HEK293 (cell line): ENCODE data around the gene NEK9.
A peak's percentile ranks its signal among the peaks of the same experiment; 100 is the strongest.

Source experiments
- CTCF ChIA-PET: fragments of 350-600 bp; formaldehyde crosslinking; extraction: SDS; loops from one replicate; lab custom pipeline; 2021; ENCODE audit warnings: antibody characterized with exemption; lab: Yijun Ruan, JAX
- POLR2A ChIA-PET: fragments of 300-600 bp; formaldehyde crosslinking; extraction: SDS; loops from one replicate; lab custom pipeline; 2020; ENCODE audit warnings: antibody characterized with exemption, inconsistent platforms; lab: Yijun Ruan, JAX
- H3K27ac ChIP-seq: fragments of 200-500 bp; sonication (Bioruptor generic); 2 replicates; pipeline ENCODE4 v1.5.1; 2014; ENCODE audit warnings: low read depth, low read length, control low read depth, inconsistent platforms; ENCODE audit errors: extremely low read depth
- H3K36me3 ChIP-seq, 2 experiments: fragments of 200-500 bp in 1 of 2; sonication (Bioruptor generic) in 1 of 2; 1 replicate in 1 of 2; 2 replicates in 1 of 2; pipeline ENCODE4 v1.5.1; 2014 to 2017; ENCODE audit warnings: inconsistent platforms in 2 of 2, low read length in 2 of 2; ENCODE audit not compliant: control insufficient read depth in 2 of 2, insufficient read depth in 1 of 2
- H3K4me1 ChIP-seq: fragments of 200-500 bp; sonication (Bioruptor generic); 2 replicates; pipeline ENCODE4 v1.5.1; 2014; ENCODE audit warnings: mild to moderate bottlenecking, low read length, inconsistent platforms; ENCODE audit not compliant: control insufficient read depth, insufficient read depth
- H3K4me3 ChIP-seq: 2 replicates; pipeline ENCODE4 v1.5.1; 2011; ENCODE audit warnings: low read depth, mild to moderate bottlenecking, control low read depth, low read length, moderate library complexity
- H3K9me3 ChIP-seq: fragments of 200-500 bp; sonication (Bioruptor generic); 2 replicates; pipeline ENCODE4 v1.5.1; 2014; ENCODE audit warnings: low read depth, low read length, inconsistent platforms; ENCODE audit not compliant: control insufficient read depth, insufficient read depth
- HOXC10 ChIP-seq: sonication (generic); formaldehyde crosslinking; IDR thresholded peaks from 2 replicates; pipeline ENCODE4 v1.8.1; 2023; ENCODE audit warnings: mild to moderate bottlenecking, missing genetic modification reagents
- OSR2 ChIP-seq: fragments of 450-650 bp; formaldehyde crosslinking; IDR thresholded peaks from 2 replicates; pipeline ENCODE4 v1.5.1; 2016; ENCODE audit warnings: missing biosample characterization, missing genetic modification characterization
- REPIN1 ChIP-seq: fragments of 450-650 bp; formaldehyde crosslinking; IDR thresholded peaks from 2 replicates; pipeline ENCODE4 v1.5.1; 2017; ENCODE audit warnings: missing biosample characterization, missing genetic modification characterization, low read depth
- SCRT2 ChIP-seq: fragments of 450-650 bp; formaldehyde crosslinking; IDR thresholded peaks from 2 replicates; pipeline ENCODE4 v1.5.1; 2016; ENCODE audit warnings: missing biosample characterization, missing genetic modification characterization
- YY2 ChIP-seq: fragments of 450-650 bp; formaldehyde crosslinking; IDR thresholded peaks from 2 replicates; pipeline ENCODE4 v1.5.1; 2016; ENCODE audit warnings: missing biosample characterization, missing genetic modification characterization
- ZFP69B ChIP-seq: fragments of 450-650 bp; formaldehyde crosslinking; IDR thresholded peaks from 2 replicates; pipeline ENCODE4 v1.5.1; 2016; ENCODE audit warnings: missing biosample characterization, missing genetic modification characterization
- ZNF112 ChIP-seq: fragments of 450-650 bp; formaldehyde crosslinking; IDR thresholded peaks from 2 replicates; pipeline ENCODE4 v1.5.0; 2017; ENCODE audit warnings: missing biosample characterization, missing genetic modification characterization
- ZNF510 ChIP-seq: fragments of 450-650 bp; formaldehyde crosslinking; IDR thresholded peaks from 2 replicates; pipeline ENCODE4 v1.5.1; 2018; ENCODE audit warnings: mild to moderate bottlenecking, missing genetic modification characterization, missing biosample characterization; ENCODE audit not compliant: insufficient replicate concordance
- ZNF555 ChIP-seq: fragments of 450-650 bp; formaldehyde crosslinking; conservative IDR thresholded peaks from 2 replicates; pipeline ENCODE4 v1.5.1; 2017; ENCODE audit warnings: missing biosample characterization, mild to moderate bottlenecking, missing genetic modification characterization, inconsistent platforms
- ZNF561 ChIP-seq: fragments of 450-650 bp; IDR thresholded peaks from 2 replicates; pipeline ENCODE4 v1.5.1; 2018; ENCODE audit warnings: missing biosample characterization, missing genetic modification characterization, borderline replicate concordance
- ZNF571 ChIP-seq: fragments of 450-650 bp; formaldehyde crosslinking; IDR thresholded peaks from 2 replicates; pipeline ENCODE4 v1.5.0; 2017; ENCODE audit warnings: missing biosample characterization, missing genetic modification characterization
- ZNF596 ChIP-seq: fragments of 450-650 bp; IDR thresholded peaks from 2 replicates; pipeline ENCODE4 v1.5.0; 2018; ENCODE audit warnings: missing biosample characterization, mild to moderate bottlenecking, missing genetic modification characterization, moderate library complexity
- ZNF654 ChIP-seq: fragments of 450-650 bp; formaldehyde crosslinking; IDR thresholded peaks from 2 replicates; pipeline ENCODE4 v1.5.1; 2016; ENCODE audit warnings: low read depth, missing biosample characterization, missing genetic modification characterization
- TF ChIP-seq, protein P1 (sequence below): fragments of 450-650 bp; formaldehyde crosslinking; IDR thresholded peaks from 2 replicates; pipeline ENCODE4; 2016; ENCODE audit warnings: missing biosample characterization, missing genetic modification characterization
- TF ChIP-seq, protein P2 (sequence below): fragments of 450-650 bp; IDR thresholded peaks from 2 replicates; pipeline ENCODE4 v1.5.1; 2018; ENCODE audit warnings: missing biosample characterization, mild to moderate bottlenecking, missing genetic modification characterization
- TF ChIP-seq, protein P3 (sequence below): fragments of 450-650 bp; formaldehyde crosslinking; IDR thresholded peaks from 2 replicates; pipeline ENCODE4 v1.5.1; 2016; ENCODE audit warnings: missing biosample characterization, missing genetic modification characterization, borderline replicate concordance
- TF ChIP-seq, protein P4 (sequence below): fragments of 450-650 bp; formaldehyde crosslinking; IDR thresholded peaks from 2 replicates; pipeline ENCODE4 v1.5.1; 2017; ENCODE audit warnings: missing biosample characterization, missing genetic modification characterization

The NEK9 gene

DNA sequence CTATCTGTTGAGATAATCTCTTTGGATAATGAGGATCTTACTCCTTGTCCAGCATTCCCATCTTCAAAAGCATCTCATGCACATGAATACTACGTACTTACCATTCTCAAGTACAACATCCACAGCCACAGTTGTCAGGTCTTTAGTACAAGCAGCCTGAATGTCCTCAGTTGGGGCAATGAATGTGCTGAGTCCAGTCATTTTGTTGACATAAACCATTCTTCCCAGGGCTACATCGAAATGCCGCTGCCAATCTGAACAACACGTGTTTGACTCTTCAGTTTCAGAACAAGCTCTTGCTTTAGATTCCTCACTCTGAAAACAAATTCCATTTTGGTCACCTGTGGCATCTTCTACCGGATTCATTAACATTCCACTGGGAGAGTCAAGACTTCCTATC is 80.6 kb downstream of the NEK9 start:
- POLR2A ChIA-PET, result no interaction called here
- CTCF ChIA-PET, result no interaction called here
- Histone ChIP-seq H3K9me3 (no peaks in the 10 kb centered on the region), H3K27ac (no peak overlapping the region), H3K36me3 (peaks cover 6 to 7% of the 10 kb centered on the region in 2 experiments; a peak in 2 of 3 replicates), H3K4me1 (peaks cover 6% of the 10 kb centered on the region), H3K4me3 (no peak overlapping the region)
- TF ChIP-seq SCRT2 (tag by site-specific recombination), result 0 out of 2 replicates have a peak, but pooled peaks have one; percentile 37
- TF ChIP-seq ZNF654 (tag by site-specific recombination), result no peak

DNA sequence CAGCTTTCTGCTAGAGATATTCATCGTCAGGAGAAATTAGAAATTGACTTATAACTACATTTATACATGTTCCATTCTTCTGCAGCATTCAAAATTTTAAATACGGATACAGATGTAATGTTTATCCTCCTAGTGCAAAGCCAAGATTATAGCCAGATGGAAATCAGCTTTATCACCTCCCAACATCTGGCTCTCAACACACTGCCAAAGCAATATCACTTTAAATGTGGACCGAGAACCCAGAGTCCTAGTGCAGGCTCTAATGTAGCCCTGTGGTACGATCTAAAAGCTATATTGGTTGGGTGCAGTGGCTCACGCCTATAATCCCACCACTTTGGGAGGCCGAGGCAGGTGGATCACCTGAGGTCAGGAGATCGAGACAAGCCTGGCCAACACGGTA is 82.1 kb downstream of the NEK9 start:
- H3K4me1 ChIP-seq, result peaks cover 6% of the 10 kb centered on the region
- H3K9me3 ChIP-seq, result no peaks in the 10 kb centered on the region
- H3K4me3 ChIP-seq, result no peak overlapping the region
- H3K27ac ChIP-seq, result no peak overlapping the region
- CTCF ChIA-PET, result interaction anchor here (0.6 to 0.9 kb wide), 4 partner anchors 32 to 140 kb away, joined by 3 to 5 read pairs (median 4); no protein-coding TSS in a partner anchor
- TF ChIP-seq ZNF571 (tag by site-specific recombination) (no peak), HOXC10 (CRISPR knock-in tag) (no peak), YY2 (tag by site-specific recombination) (no peak), ZNF510 (tag by site-specific recombination) (no peak), ZNF112 (tag by site-specific recombination) (no peak), ZFP69B (tag by site-specific recombination) (no peak), ZNF555 (no peak), ZNF561 (tag by site-specific recombination) (no peak)
- TF ChIP-seq, protein P1, sequence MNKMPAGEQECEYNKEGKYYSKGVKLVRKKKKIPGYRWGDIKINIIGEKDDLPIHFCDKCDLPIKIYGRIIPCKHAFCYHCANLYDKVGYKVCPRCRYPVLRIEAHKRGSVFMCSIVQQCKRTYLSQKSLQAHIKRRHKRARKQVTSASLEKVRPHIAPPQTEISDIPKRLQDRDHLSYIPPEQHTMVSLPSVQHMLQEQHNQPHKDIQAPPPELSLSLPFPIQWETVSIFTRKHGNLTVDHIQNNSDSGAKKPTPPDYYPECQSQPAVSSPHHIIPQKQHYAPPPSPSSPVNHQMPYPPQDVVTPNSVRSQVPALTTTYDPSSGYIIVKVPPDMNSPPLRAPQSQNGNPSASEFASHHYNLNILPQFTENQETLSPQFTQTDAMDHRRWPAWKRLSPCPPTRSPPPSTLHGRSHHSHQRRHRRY (tag by site-specific recombination), result no peak
- TF ChIP-seq, all 188 proteins: peak for 0
- POLR2A ChIA-PET, result no interaction called here
- H3K36me3 ChIP-seq, result peaks cover 6 to 9% of the 10 kb centered on the region in 2 experiments; a peak in 2 of 3 replicates

DNA sequence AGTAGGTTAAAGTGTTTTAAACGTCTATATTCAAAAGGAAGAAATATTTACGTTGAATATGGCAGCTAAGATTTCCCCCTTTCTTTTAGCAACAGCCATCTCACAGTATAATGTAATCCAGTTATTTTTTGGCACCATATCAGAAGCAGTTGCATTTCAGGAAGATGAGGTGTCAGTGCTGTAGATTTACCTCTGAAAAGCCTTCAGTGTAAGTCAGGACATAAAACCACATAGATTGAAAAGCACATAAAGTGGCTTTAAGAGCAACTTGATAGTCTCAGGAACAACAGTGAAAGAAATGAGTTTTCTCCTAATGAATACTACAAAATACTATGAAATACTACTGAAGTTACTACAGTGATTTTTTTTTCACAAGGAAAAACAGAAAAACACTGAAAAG is 82.5 kb downstream of the NEK9 start:
- Histone ChIP-seq H3K4me1 (peaks cover 6% of the 10 kb centered on the region), H3K27ac (no peak overlapping the region), H3K36me3 (peaks cover 3 to 9% of the 10 kb centered on the region in 2 experiments; a peak in 2 of 3 replicates)
- POLR2A ChIA-PET, result no interaction called here
- TF ChIP-seq OSR2 (tag by site-specific recombination) (peak; percentile 50; the same call in 1 of the 2 replicates), ZNF596 (tag by site-specific recombination) (no peak), REPIN1 (no peak)
- TF ChIP-seq, protein P2, sequence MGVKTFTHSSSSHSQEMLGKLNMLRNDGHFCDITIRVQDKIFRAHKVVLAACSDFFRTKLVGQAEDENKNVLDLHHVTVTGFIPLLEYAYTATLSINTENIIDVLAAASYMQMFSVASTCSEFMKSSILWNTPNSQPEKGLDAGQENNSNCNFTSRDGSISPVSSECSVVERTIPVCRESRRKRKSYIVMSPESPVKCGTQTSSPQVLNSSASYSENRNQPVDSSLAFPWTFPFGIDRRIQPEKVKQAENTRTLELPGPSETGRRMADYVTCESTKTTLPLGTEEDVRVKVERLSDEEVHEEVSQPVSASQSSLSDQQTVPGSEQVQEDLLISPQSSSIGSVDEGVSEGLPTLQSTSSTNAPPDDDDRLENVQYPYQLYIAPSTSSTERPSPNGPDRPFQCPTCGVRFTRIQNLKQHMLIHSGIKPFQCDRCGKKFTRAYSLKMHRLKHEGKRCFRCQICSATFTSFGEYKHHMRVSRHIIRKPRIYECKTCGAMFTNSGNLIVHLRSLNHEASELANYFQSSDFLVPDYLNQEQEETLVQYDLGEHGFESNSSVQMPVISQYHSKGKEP (tag by site-specific recombination), result peak; percentile 64; the same call in 1 of the 2 replicates
- TF ChIP-seq, protein P3, sequence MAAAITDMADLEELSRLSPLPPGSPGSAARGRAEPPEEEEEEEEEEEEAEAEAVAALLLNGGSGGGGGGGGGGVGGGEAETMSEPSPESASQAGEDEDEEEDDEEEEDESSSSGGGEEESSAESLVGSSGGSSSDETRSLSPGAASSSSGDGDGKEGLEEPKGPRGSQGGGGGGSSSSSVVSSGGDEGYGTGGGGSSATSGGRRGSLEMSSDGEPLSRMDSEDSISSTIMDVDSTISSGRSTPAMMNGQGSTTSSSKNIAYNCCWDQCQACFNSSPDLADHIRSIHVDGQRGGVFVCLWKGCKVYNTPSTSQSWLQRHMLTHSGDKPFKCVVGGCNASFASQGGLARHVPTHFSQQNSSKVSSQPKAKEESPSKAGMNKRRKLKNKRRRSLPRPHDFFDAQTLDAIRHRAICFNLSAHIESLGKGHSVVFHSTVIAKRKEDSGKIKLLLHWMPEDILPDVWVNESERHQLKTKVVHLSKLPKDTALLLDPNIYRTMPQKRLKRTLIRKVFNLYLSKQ (tag by site-specific recombination), result no peak
- TF ChIP-seq, protein P4, sequence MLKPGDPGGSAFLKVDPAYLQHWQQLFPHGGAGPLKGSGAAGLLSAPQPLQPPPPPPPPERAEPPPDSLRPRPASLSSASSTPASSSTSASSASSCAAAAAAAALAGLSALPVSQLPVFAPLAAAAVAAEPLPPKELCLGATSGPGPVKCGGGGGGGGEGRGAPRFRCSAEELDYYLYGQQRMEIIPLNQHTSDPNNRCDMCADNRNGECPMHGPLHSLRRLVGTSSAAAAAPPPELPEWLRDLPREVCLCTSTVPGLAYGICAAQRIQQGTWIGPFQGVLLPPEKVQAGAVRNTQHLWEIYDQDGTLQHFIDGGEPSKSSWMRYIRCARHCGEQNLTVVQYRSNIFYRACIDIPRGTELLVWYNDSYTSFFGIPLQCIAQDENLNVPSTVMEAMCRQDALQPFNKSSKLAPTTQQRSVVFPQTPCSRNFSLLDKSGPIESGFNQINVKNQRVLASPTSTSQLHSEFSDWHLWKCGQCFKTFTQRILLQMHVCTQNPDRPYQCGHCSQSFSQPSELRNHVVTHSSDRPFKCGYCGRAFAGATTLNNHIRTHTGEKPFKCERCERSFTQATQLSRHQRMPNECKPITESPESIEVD (tag by site-specific recombination), result peak; percentile 95
- TF ChIP-seq, all 188 proteins: peak for 3
- CTCF ChIA-PET, result interaction anchor here (0.6 to 0.8 kb wide), 2 partner anchors 31 to 139 kb away, joined by 3 to 5 read pairs; no protein-coding TSS in a partner anchor
- H3K9me3 ChIP-seq, result no peaks in the 10 kb centered on the region
- no peak overlapping the region for H3K4me3 ChIP-seq
